Central memory CD4-positive, alpha-beta T cell (primary cell): Measurements from ENCODE around the gene VPREB3.
A peak's percentile ranks its signal among the peaks of the same experiment; 100 is the strongest.

Experiments used
- DNase-seq: peaks from one replicate; pipeline ENCODE4 v3.0.0; 2022

VPREB3 gene

DNA sequence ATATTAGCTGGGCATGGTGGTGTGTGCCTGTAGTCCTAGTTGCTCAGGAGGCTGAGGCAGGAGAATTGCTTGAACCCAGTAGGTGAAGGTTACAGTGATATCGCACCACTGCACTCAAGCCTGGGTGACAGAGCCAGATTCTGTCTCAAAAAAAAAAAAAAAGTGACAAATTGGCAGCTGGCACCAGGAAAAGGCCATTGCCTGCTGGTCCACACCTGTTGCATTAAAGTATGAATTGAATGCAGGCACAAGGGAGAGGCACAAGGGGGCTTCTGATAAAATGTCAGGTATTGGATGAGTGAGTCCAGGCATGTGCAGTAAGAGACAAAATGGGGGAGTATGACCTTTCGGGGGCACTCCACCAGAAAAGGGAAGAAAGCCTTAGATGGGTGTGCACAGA, 31.5 kb downstream of the VPREB3 start:
- no peak for DNase-seq

DNA sequence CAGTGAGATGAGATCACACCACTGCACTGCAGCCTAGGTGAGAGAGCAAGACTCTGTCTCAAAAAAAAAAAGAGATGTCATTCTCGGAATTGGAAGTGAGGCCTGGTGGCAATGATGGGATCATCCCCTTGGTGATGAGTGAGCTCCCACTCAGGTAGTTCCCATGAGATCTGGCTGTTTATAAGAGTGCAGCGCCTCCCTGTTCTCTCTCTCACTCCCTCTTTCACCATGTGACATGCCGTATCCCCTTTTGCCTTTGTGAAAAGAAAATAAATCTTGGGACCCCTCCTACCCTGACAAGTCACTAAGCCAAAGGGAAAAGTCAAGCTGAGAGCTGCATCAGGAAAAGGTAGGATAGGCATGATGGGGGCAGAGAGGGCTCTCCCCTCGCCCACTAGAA, 32.1 kb downstream of the VPREB3 start:
- DNase-seq: no peak

DNA sequence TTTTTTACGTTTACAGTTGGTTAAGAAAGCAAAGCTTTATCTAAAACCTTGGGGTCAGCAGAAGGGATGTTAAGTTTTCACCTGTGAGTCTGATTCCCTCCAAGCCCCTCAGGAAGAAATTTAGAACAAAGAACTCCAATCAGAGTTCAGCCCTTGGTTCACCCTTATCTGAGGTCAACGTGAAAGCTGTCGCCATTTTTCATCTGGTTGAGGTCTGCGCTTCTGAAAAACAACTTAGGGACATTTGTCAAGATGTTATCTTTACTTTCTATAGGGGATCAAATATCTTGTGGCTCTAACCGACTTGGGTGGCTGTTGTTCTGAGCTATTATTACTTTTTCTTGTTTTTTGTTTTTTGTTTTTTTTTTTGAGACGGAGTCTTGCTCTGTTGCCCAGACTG, 33.4 kb downstream of the VPREB3 start:
- DNase-seq: no peak

DNA sequence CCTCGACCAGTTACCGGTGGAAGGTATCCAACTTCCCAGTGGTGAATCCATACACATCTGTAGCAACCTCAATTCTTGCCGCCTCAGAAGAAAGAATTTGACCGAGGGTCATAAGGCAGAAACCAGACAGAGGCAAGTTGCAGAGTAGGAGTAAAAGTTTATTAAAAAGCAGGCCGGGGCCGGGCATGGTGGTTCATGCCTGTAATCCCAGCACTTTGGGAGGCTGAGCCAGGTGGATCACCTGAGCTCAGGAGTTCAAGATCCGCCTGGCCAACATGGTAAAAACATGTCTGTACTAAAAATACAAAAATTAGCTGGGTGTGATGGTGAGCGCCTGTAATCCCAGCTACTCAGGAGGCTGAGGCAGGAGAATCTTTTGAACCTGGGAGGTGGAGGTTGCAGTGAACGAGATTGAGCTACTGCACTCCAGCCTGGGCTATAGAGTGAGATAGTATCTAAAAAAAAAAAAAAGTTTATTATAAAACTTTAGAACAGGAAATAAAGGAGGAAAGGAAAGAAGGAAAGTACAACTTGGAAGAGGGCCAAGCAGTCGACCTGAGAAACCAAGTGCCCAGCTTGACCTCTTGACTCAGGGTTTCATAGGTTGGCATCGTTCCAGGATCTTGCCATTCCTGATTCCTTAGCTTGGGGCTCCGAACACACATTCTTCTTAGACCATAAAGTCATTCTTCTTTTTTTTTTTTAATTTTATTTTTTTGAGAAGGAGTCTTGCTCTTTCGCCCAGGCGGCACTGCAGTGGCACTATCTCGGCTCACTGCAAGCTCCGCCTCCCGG, 35.7 kb downstream of the VPREB3 start:
- no peak for DNase-seq

DNA sequence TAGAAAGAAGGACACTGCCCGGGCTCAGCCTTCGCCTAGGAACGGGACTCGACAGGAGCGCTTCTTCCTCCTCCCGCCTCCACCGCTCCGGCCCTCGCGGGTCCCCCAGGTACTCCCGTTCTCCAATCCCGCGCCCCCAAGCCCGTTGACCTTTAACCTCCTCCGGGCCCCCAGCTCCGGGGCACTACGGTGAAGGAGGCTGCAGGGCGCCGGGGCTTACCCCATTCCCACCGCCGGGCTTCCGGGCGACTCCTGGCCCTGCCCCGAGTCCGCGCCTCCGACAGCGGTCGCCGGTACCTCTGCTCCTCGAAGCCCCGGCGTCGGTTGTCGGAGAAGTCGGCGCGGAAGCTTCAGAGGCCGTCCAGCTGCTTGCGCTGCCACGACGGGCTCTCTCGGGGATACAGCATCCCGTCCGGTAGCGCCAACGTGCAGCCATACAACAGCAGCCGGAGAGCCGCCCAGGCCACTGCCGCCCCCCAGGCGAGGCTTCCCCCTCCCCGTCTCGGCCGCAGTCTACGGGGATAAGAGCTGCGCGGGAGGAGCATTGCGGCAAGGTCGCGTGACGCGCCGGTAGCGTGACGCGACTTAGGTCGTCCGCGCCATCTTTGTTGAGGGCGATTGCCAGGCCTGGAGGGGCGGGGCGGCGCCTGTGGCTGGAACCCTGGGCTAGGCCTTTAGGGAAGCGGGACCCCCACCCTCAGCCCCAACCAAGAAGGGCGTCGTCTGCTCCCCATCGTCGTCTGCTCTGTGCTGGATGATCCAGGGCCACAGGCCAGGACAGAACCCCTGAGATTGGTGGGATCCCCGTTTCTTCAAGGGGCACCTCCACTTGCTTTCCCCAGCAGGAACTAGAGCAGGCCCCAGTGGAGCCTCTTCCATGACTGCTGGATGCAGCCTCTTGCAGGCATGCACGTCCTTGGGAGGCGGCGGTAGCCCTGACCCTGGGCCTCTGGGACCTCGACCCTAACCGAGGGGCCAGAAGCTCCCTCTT, 37.1 kb downstream of the VPREB3 start:
- DNase-seq: peak; percentile 77

DNA sequence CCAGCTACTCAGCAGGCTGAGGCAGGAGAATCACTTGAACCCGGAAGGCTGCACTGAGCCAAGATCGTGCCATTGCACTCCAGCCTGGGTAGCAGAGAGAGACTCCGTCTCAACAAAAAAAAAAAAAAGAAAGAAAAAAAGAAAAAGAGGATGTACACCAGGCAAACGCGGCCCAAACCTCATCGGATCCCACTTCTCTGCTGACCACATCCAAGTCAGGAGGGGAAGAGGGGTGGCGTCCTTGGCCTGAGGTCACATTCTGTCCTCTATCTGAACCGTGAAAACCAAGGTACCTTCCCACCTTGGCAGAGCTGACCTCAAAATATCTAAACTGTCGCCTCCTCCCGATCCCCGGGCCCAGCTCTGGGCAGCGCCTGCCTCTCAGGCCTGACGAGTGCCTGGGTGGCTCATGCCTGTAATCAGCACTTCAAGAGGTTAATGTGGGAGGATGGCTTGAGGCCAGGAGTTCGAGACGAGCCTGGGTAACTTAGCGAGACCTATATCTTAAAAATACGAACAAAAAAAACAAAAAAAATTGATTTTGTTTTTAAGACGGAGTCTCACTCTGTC, 38.3 kb downstream of the VPREB3 start:
- DNase-seq: no peak

DNA sequence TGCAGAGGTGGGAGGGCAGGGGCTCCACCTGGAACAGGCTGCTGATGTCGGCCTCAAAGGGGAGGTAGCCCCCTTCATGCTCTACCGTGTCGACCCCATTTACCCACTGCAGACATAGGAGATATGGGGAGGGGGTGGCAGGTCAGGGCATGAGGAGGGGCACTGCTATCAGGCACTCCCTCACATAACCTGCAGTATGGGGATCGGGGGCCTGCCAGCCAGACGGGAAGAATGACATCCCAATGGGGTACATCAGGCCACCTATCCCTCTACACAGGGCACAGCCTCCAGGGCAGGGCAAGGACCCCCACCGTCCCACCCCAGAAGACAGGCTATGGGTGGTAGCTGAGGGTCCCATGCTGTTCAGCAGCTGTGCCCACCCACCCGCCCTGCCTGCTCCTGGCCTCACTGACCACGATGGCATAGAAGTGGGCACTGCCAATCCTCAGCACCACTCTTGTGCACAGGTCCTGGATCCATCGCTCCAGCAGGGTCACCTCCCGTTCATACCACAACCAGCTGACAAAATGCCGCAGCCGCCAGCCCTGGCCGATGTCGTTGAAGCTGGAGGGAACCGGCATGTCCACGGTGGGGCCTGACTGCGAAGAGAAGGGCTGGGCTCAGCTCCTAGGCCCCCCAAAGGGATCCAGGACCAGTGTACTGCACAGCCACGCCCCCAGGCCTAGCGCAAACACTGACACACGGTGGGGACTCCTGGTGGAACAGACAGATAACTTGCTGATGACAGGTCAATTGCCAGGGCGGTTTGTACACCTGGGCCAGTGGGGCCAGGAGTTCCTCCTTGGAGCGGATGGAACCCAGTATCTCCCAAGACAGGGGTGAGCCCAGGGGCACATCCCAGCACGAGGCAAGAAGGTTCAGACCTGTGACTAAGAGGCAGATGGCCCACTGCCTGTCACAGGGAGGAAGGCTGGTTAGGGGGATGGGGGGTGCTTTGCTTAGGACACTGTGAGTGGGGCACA, 39.3 kb downstream of the VPREB3 start:
- DNase-seq: no peak

DNA sequence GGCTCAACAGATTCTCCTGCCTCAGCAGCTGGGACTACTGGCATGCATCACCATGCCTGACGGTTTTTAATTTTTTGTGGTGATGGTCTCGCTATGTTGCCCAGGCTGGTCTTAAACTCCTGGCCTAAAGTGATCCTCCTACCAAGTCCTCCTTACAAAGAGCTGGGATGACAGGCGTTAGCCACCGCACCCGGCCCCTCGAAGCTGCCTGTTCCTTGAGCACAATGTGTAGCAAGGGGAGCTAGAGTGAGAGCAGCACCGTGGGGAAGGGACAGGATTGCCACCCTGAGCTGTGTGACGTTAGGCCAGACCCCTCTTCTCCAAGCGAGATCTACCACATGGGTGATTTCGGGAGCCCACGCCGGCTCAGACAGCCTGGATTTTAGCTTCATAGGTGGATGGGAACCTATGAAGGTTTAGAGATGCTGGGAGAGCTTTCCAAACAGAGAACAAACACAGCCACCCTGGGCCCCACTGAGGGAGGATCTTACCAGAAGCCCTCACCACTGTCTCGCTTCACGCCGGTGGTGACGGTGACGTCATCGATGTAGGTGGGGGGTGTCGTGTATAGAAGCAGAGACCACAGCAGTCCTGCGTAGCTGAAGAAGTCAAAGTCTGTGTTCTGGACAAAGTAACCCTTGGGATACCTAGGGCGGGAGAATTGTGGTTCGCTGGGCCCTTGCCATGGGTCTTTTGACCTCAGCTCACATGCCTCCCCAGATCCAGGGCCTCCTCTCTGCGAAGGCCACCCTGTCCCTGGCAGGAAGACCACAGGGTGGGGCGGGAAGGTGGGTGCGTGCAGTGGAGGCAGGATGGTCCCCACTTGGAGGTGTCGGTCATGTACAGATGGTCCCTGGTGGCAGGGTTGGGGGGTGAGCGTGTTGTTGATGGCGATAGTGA, 40.3 kb downstream of the VPREB3 start:
- no peak for DNase-seq

DNA sequence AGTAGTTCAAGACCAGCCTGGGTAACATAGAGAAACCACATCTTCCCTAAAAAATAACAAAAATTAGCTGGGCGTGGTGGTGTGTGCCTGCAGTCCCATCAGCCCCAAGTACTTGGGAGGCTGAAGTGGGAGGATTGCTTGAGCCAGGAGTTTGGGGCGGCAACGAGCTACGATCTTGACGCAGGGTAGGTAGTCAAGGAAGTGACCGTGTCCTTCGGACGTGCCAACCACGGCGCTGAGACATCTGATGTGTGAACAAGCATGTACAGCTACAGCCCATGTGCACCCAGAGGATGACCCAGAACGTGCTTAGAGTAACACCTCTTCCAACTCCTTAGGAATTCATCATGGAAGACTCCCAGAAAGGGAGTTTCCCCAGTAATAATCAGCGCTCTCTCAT, 42.0 kb downstream of the VPREB3 start:
- DNase-seq: no peak

DNA sequence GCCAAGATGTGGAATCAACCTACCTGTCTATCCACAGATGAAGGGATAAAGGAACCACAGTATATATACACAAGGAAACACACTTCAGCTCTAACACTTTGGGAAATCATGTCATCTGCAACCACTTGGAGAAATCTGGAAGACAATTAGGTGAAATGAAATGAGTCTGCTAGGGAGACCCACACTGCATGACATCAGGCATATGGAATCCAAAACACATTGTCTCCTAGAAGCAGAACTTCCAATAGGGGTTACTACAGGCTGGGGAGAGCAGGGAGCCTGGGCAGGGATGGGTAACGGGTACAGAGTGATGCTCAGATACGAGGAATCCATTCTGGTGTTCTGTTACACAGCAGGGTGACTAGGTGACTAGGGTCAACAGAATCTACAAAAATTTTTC, 45.1 kb downstream of the VPREB3 start:
- no peak for DNase-seq

DNA sequence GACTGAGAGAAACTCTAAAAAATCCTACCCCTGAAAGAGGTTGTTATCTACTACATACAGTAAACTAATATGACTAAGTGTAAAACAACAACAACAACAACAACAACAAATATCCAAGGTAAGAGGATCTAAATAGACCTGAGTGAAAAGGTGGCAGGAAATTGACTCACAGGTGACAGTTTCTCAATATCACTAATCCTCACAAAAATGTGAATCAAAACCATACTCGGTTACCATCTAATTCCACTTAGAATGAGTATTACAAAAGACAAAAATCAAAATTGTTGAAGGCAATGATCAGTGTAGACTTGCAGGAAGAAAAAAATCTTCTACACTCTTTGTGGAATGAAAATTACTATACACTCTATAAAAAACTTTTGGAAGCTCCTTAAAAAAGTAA, 46.0 kb downstream of the VPREB3 start:
- no peak for DNase-seq

DNA sequence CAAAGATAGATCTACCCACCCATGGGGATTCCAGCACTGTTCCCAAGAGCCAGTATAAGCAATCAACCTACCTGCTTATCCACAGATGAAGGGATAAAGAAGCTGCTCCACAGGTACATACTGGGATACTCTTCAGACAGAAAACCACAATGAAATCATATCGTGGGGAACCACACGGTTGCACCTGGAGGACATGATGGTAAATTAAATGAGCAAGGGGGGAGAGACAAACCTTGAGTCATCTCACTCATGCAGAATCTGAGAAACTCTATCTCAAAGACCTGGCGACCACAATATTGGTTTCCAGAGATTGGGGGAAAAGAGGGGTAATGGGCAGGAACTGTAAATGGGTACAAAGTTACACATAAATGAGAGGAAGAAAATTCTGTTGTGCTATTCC, 48.9 kb downstream of the VPREB3 start:
- DNase-seq: no peak

DNA sequence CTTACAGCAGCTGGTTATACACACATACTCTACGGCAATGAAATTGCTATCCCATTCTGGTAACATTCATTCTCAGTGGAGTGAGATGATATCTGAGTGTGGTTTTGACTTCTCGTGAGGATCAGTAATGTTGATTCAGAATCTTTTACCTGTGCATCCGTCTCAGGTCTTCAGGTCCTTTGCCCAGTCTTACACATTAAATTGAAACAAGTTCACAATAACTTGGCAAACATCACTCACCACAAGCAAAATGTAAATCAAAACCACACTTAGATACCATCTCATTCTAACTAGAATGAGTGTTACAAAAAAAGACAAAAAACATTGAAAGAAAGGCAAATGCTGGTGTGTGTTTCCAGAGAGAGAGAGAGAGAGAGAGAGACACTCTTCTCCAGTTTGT, 49.4 kb downstream of the VPREB3 start:
- DNase-seq: peak; percentile 42

DNA sequence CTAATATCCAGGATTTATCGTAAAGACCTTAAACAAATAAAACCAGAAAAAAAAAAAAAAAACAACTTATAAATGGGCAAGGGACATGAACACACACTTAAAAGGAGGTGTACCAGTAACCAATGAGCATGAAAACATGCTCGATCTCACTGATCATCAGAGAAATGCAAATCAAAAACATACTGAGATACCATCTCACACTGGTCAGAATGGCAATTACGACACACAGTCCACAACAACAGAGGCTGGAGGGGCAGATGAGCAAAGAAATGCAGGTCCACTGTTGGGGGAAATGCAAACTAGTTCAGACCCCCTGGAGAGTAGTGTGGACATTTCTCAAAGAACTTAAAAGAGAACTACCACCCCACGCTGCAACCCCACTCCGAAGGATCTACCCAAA, 50.2 kb downstream of the VPREB3 start:
- no peak for DNase-seq
